ENCODE data around the gene TMEFF1. TPM values are rescaled to one million over a fixed set of nuclear protein-coding genes. Genes with fewer than 3 reads are reported as not detected.

The TMEFF1 gene
- total RNA-seq, 1 experiment from 2014 or later, result 3.3 TPM

- ChIA-PET RAD21 (ENCODE audit: low non-redundant PET in 1 of 2, low total read pairs in 2 of 2, uncharacterized antibody in 2 of 2, unreplicated experiment in 2 of 2) (no interaction called here), CTCF (no interaction called here), POLR2A (no interaction called here)
- Histone ChIP-seq H3K9me2 (ENCODE audit: insufficient read depth) (no peaks in the 10 kb centered on the region), H3K4me2 (ENCODE audit: low read length) (no peak overlapping the region), H3K79me2 (ENCODE audit: insufficient read depth, low read length) (no peaks in the 10 kb centered on the region), H3K27me3 (ENCODE audit: insufficient read depth, low read length) (no peaks in the 10 kb centered on the region), H3K9me3 (ENCODE audit: control insufficient read depth in 1 of 2, insufficient read depth in 1 of 2, low read depth in 1 of 2, low read length in 2 of 2) (no peaks in the 10 kb centered on the region), H3K9ac (ENCODE audit: low read length) (no peak overlapping the region), H3K27ac (ENCODE audit: low read depth, low read length) (no peak overlapping the region), H3K36me3 (ENCODE audit: control insufficient read depth in 1 of 2, insufficient read depth in 2 of 2, low read length in 2 of 2) (no peaks in the 10 kb centered on the region), H2AFZ (ENCODE audit: low read depth, low read length, poor library complexity, severe bottlenecking) (no peak overlapping the region), H4K20me1 (ENCODE audit: insufficient read depth) (no peaks in the 10 kb centered on the region), H3K4me3 (replicated peaks in 1 of 2; ENCODE audit: low read depth in 1 of 2, low read length in 2 of 2) (no peak overlapping the region), H3K4me1 (ENCODE audit: control insufficient read depth in 1 of 2, insufficient read depth in 2 of 2, low read length in 2 of 2) (peaks cover 3 to 5% of the 10 kb centered on the region in 2 experiments; a peak in 2 of 4 replicates)
- TF ChIP-seq YY1 (IDR thresholded peaks at IDR 0.05; ENCODE audit: extremely low read depth, insufficient replicate concordance, low read depth, low read length) (no peak), SRF (IDR thresholded peaks at IDR 0.05; ENCODE audit: low read depth) (no peak), ZFX (IDR thresholded peaks at IDR 0.05) (no peak), RAD21 (IDR thresholded peaks at IDR 0.05; ENCODE audit: low read depth) (no peak), ELF1 (IDR thresholded peaks at IDR 0.05; ENCODE audit: borderline replicate concordance, low read depth) (no peak), FOSL1 (IDR thresholded peaks at IDR 0.05; ENCODE audit: low read depth) (no peak), EGR1 (IDR thresholded peaks at IDR 0.05; ENCODE audit: low read depth) (no peak)
- TF ChIP-seq, protein P1, sequence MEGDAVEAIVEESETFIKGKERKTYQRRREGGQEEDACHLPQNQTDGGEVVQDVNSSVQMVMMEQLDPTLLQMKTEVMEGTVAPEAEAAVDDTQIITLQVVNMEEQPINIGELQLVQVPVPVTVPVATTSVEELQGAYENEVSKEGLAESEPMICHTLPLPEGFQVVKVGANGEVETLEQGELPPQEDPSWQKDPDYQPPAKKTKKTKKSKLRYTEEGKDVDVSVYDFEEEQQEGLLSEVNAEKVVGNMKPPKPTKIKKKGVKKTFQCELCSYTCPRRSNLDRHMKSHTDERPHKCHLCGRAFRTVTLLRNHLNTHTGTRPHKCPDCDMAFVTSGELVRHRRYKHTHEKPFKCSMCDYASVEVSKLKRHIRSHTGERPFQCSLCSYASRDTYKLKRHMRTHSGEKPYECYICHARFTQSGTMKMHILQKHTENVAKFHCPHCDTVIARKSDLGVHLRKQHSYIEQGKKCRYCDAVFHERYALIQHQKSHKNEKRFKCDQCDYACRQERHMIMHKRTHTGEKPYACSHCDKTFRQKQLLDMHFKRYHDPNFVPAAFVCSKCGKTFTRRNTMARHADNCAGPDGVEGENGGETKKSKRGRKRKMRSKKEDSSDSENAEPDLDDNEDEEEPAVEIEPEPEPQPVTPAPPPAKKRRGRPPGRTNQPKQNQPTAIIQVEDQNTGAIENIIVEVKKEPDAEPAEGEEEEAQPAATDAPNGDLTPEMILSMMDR (IDR thresholded peaks at IDR 0.05 in 2 of 3, conservative IDR thresholded peaks at IDR 0.05 in 1 of 3; ENCODE audit: borderline replicate concordance in 1 of 3, insufficient read depth in 1 of 3, low read depth in 2 of 3, low read length in 2 of 3), result no peak
- TF ChIP-seq, protein P2, sequence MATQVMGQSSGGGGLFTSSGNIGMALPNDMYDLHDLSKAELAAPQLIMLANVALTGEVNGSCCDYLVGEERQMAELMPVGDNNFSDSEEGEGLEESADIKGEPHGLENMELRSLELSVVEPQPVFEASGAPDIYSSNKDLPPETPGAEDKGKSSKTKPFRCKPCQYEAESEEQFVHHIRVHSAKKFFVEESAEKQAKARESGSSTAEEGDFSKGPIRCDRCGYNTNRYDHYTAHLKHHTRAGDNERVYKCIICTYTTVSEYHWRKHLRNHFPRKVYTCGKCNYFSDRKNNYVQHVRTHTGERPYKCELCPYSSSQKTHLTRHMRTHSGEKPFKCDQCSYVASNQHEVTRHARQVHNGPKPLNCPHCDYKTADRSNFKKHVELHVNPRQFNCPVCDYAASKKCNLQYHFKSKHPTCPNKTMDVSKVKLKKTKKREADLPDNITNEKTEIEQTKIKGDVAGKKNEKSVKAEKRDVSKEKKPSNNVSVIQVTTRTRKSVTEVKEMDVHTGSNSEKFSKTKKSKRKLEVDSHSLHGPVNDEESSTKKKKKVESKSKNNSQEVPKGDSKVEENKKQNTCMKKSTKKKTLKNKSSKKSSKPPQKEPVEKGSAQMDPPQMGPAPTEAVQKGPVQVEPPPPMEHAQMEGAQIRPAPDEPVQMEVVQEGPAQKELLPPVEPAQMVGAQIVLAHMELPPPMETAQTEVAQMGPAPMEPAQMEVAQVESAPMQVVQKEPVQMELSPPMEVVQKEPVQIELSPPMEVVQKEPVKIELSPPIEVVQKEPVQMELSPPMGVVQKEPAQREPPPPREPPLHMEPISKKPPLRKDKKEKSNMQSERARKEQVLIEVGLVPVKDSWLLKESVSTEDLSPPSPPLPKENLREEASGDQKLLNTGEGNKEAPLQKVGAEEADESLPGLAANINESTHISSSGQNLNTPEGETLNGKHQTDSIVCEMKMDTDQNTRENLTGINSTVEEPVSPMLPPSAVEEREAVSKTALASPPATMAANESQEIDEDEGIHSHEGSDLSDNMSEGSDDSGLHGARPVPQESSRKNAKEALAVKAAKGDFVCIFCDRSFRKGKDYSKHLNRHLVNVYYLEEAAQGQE (IDR thresholded peaks at IDR 0.05; ENCODE audit: low read depth), result no peak
- intact Hi-C loops (cut with micrococcal nuclease), result no loop called here
- BruUV-seq (replicated peaks), result no TSS peak
- ATAC-seq (no peak), DNase-seq (ENCODE audit: low read depth, low spot score) (no peak)
These were observed 4.9 kb upstream of the TMEFF1 start for GRCh38 chr9:100468041-100468440.

All from HCT116 (cell line).